GM12878 (cell line): ENCODE measurements around the gene SPR. TPM values are rescaled to one million over a fixed set of nuclear protein-coding genes. Genes with fewer than 3 reads are reported as not detected.

Experiments
- ATAC-seq: fragments of 200-7000 bp; cut with Tn5 transposase; 3 replicates; pipeline ENCODE4 v1.9.1; 2020; ENCODE audit warnings: mild to moderate bottlenecking, moderate library complexity
- BruUV-seq: library from RNA; stranded (reverse); fragments of 400-500 nt; replicated peaks from 2 replicates; lab custom pipeline; 2021; lab: Mats Ljungman, UMichigan
- CTCF ChIA-PET: fragments of 300-600 bp; sonication (Branson Sonifier 250); formaldehyde crosslinking; extraction: SDS; loops from one replicate; lab custom pipeline; 2021; ENCODE audit warnings: inconsistent platforms; lab: Yijun Ruan, JAX
- POLR2A ChIA-PET: fragments of 350-600 bp; formaldehyde crosslinking; extraction: SDS; loops from one replicate; lab custom pipeline; 2021; ENCODE audit warnings: inconsistent platforms; lab: Charles Lee
- RAD21 ChIA-PET: fragments of 300-600 bp; sonication (Branson Sonifier 250); formaldehyde crosslinking; loops from one replicate; lab custom pipeline; 2023; ENCODE audit warnings: antibody characterized with exemption; ENCODE audit not compliant: unreplicated experiment; lab: Charles Lee
- SMC1A ChIA-PET: fragments of 300-600 bp; sonication (Branson Sonifier 250); formaldehyde crosslinking; loops from one replicate; lab custom pipeline; 2023; ENCODE audit not compliant: unreplicated experiment, uncharacterized antibody; lab: Charles Lee
- DNase-seq: peaks from one replicate; pipeline ENCODE4 v3.0.0-alpha.2; 2011; ENCODE audit warnings: low read depth, low spot score
- FAIRE-seq: peaks from 3 replicates; lab custom pipeline; 2011; peaks lifted over from hg19 to GRCh38; lab: Jason Lieb, UNC
- H2AFZ ChIP-seq: 2 replicates; pipeline ENCODE4 v1.6.0; 2011; ENCODE audit warnings: low read depth, low read length, control low read depth; ENCODE audit not compliant: control insufficient read depth
- H3K27ac ChIP-seq: 2 replicates; pipeline ENCODE4 v1.5.1; 2011; ENCODE audit warnings: control low read depth; ENCODE audit not compliant: control insufficient read depth, insufficient read depth
- H3K27me3 ChIP-seq, 2 experiments: replicated peaks in 1 of 2; 2 replicates each; pipeline versions ENCODE4 v1.6.0 to v1.6.1; 2011; ENCODE audit warnings: low read length in 1 of 2; ENCODE audit not compliant: control insufficient read depth in 2 of 2, insufficient read depth in 2 of 2
- H3K36me3 ChIP-seq, 2 experiments: 2 replicates each; pipeline ENCODE4 v1.5.1; 2011; ENCODE audit warnings: low read length in 1 of 2; ENCODE audit not compliant: control insufficient read depth in 2 of 2, insufficient read depth in 2 of 2
- H3K4me1 ChIP-seq: 2 replicates; pipeline ENCODE4 v1.6.1; 2011; ENCODE audit warnings: mild to moderate bottlenecking, low read length, moderate library complexity, mixed read lengths; ENCODE audit not compliant: control insufficient read depth, insufficient read depth
- H3K4me2 ChIP-seq: 2 replicates; pipeline ENCODE4 v1.6.0; 2011; ENCODE audit warnings: control low read depth; ENCODE audit not compliant: control insufficient read depth, insufficient read depth
- H3K4me3 ChIP-seq: fragments of 200-600 bp; sonication (generic); 2 replicates; pipeline ENCODE4 v1.5.1; 2016
- H3K79me2 ChIP-seq: 2 replicates; pipeline ENCODE4 v1.6.0; 2011; ENCODE audit warnings: low read length; ENCODE audit not compliant: control insufficient read depth, insufficient read depth
- H3K9ac ChIP-seq: 2 replicates; pipeline ENCODE4 v1.8.0; 2011; ENCODE audit warnings: low read length, control low read depth, mixed read lengths; ENCODE audit not compliant: control insufficient read depth, insufficient read depth
- H3K9me3 ChIP-seq: replicated peaks from 3 replicates; pipeline ENCODE4 v1.5.1; 2011; ENCODE audit warnings: mild to moderate bottlenecking, low read length; ENCODE audit not compliant: control insufficient read depth, insufficient read depth
- H4K20me1 ChIP-seq: 2 replicates; pipeline ENCODE4 v1.6.0; 2011; ENCODE audit not compliant: control insufficient read depth, insufficient read depth
- GABPA ChIP-seq: IDR thresholded peaks from 2 replicates; pipeline ENCODE4 v1.6.1; 2014; ENCODE audit warnings: antibody characterized with exemption, low read depth, mild to moderate bottlenecking, inconsistent platforms
- IRF4 ChIP-seq: IDR thresholded peaks from 2 replicates; pipeline ENCODE4 v1.6.1; 2011; ENCODE audit warnings: low read depth, low read length
- MEF2B ChIP-seq: fragments of 450-650 bp; IDR thresholded peaks from 2 replicates; pipeline ENCODE4 v1.6.1; 2018; ENCODE audit warnings: mild to moderate bottlenecking, moderate library complexity; ENCODE audit not compliant: partially characterized antibody, poor library complexity, severe bottlenecking
- ZSCAN29 ChIP-seq: fragments of 450-650 bp; IDR thresholded peaks from 2 replicates; pipeline ENCODE4 v1.6.1; 2017; ENCODE audit warnings: mild to moderate bottlenecking, moderate library complexity
- WGBS: methylation state at CpG from one replicate; pipeline ENCODE4 v1.1.6; 2016; ENCODE audit warnings: low lambda C conversion rate; ENCODE audit not compliant: insufficient replicate concordance, insufficient coverage; ENCODE audit errors: missing lambda C conversion rate; 5-methylcytosine and 5-hydroxymethylcytosine counted together
- in situ Hi-C: fragments of 300-500 bp; cut with MboI; formaldehyde crosslinking; loops from 9 replicates; pipeline ENCODE4 v1.14.3; 2018; ENCODE audit warnings: mixed read lengths
- intact Hi-C: fragments of 100-400 bp; cut with micrococcal nuclease; formaldehyde crosslinking; loops from one replicate; pipeline ENCODE4 v1.14.2; 2022; ENCODE audit not compliant: unreplicated experiment
- polyA plus RNA-seq, 11 experiments: library from polyadenylated mRNA; depleted of rRNA in 4 of 11; unstranded in 6 of 11; stranded (reverse) in 5 of 11; fragments of >200 nt; fragmentation: Nextera tagmentation in 4 of 11; fragmentation: Illumina TruSeq in 1 of 11; extraction: Ambion mirVana in 4 of 11; extraction: Trizol in 1 of 11; gene quantifications; 1 replicate in 1 of 11; 2 replicates in 10 of 11; pipeline versions ENCODE4 v1.2.1 to v1.2.3, GENCODE V29; 2011 to 2016; ENCODE audit warnings: inconsistent platforms in 2 of 11, missing spikeins in 2 of 11, low read depth in 1 of 11
- total RNA-seq, 4 experiments: library from RNA; depleted of rRNA in 3 of 4; stranded (reverse); fragments of >200 nt in 3 of 4; fragmentation: Illumina TruSeq in 1 of 4; extraction: Trizol in 1 of 4; gene quantifications; 2 replicates each; pipeline versions ENCODE4 v1.2.1 to v1.2.3, GENCODE V29; 2013 to 2021

Gene SPR
- total and polyA plus RNA-seq, 10 of the 15 experiments (the other 5 are each of a cell fraction or from before 2014, with no cell fraction given): 0.68 to 7.8 (median 2.5) TPM

DNA sequence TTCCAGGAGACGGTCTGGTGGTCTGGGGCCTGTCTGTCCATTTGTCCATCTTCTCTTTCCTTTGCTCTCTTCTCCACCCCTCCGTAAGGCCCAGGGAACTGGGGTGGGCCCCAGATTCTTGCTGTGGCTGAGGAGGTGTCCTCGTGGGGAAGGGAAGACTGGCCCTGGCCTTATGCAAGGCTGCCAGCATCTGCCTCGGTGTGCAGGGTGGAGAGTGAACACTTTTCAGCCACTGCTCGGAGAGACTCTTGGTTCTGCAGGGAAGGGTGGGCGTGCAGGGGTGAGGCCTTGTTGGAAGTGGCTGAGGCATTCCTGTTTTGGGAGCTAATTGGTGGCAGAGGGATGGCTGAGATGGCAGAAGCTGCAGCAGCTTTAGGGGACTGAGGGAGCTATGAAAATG, 53.2 kb downstream of the SPR start:
- no peak overlapping the region for H2AFZ ChIP-seq
- H3K36me3 ChIP-seq: no peaks in the 10 kb centered on the region
- no peak for TF ChIP-seq ZSCAN29
- no peak for TF ChIP-seq MEF2B
- no peak for DNase-seq
- in situ Hi-C loops (no loop called here), intact Hi-C loops (no loop called here)
- no peak for FAIRE-seq
- ATAC-seq: no peak
- no peaks in the 10 kb centered on the region; the same call in 1 of the 2 replicates for H3K4me1 ChIP-seq
- H3K4me2 ChIP-seq: no peak overlapping the region
- POLR2A ChIA-PET: interaction anchor here (0.5 kb wide), 1 partner anchor 73 kb away, joined by 5 read pairs; no protein-coding TSS in a partner anchor
- H4K20me1 ChIP-seq: no peaks in the 10 kb centered on the region; the same call in 1 of the 2 replicates
- H3K4me3 ChIP-seq: no peak overlapping the region
- H3K27me3 ChIP-seq: no peaks in the 10 kb centered on the region
- H3K27ac ChIP-seq: no peak overlapping the region
- RAD21 ChIA-PET: interaction anchor here (1.7 kb wide), 1 partner anchor 47 kb away, joined by 9 read pairs; no protein-coding TSS in a partner anchor
- SMC1A ChIA-PET: interaction anchor here (1.2 kb wide), 1 partner anchor 33 kb away, joined by 3 read pairs; no protein-coding TSS in a partner anchor
- H3K79me2 ChIP-seq: no peaks in the 10 kb centered on the region
- no peak overlapping the region for H3K9ac ChIP-seq
- CTCF ChIA-PET: interaction anchor here (1.3 to 2.0 kb wide), 3 partner anchors 47 to 53 kb away, joined by 5 to 11 read pairs (median 8); partner anchors contain the start of gene SPR
- WGBS: 27% methylated on average over 6 of the region's 6 CpGs
- no peaks in the 10 kb centered on the region for H3K9me3 ChIP-seq
- no TSS peak for BruUV-seq

DNA sequence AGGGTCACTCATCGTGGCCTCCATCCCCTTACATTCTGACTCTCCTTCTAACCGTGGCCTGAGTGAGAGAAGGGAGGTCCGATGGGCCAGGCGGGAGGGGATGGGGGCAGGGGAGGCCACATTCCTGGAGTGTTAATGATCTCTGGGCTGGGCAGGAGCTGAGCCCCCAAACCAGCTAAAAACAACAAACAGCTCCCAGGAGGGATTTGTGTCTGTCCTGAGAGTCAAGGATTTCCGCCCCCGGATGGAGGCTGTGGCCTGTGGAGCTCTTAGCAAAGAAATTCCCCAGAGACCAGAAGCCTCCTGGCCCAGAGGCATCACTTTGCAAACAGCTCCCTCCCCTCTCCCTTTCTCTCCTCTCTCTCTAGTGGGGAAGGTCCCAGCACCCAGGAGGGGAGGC, 53.6 kb downstream of the SPR start:
- intact Hi-C loops: no loop called here
- no peaks in the 10 kb centered on the region for H3K27me3 ChIP-seq
- ChIA-PET CTCF (interaction anchor here (1.4 to 2.0 kb wide), 2 partner anchors 47 to 53 kb away, joined by 8 to 11 read pairs; partner anchors contain the start of gene SPR), RAD21 (interaction anchor here (1.7 kb wide), 1 partner anchor 47 kb away, joined by 9 read pairs; no protein-coding TSS in a partner anchor), POLR2A (no interaction called here), SMC1A (interaction anchor here (1.2 kb wide), 1 partner anchor 33 kb away, joined by 3 read pairs; no protein-coding TSS in a partner anchor)
- 81% methylated on average over 4 of the region's 6 CpGs for WGBS
- no peaks in the 10 kb centered on the region for H3K36me3 ChIP-seq
- H3K79me2 ChIP-seq: no peaks in the 10 kb centered on the region
- no peak for ATAC-seq
- no peak overlapping the region for H3K9ac ChIP-seq
- in situ Hi-C loops: no loop called here
- H3K4me2 ChIP-seq: no peak overlapping the region
- H3K9me3 ChIP-seq: no peaks in the 10 kb centered on the region
- no peak for DNase-seq
- no peaks in the 10 kb centered on the region for H3K4me1 ChIP-seq
- H4K20me1 ChIP-seq: no peaks in the 10 kb centered on the region; the same call in 1 of the 2 replicates
- no peak overlapping the region for H3K4me3 ChIP-seq
- BruUV-seq: no TSS peak
- FAIRE-seq: no peak
- TF ChIP-seq GABPA (no peak), IRF4 (no peak)
- TF ChIP-seq, all 136 proteins: peak for 0
- H2AFZ ChIP-seq: no peak overlapping the region
- H3K27ac ChIP-seq: no peak overlapping the region

Other genes starting within 250 kb of the SPR start
- 1.1 and 1.3 TPM in 2 replicates for gene EXOC6B, start 61.4 kb upstream of the SPR start, total RNA-seq (2014; rRNA removed)
- 1.1 TPM in 2 replicates for gene EXOC6B, start 61.4 kb upstream of the SPR start, total RNA-seq (2014; rRNA removed; fragmentation: Illumina TruSeq; extraction: Trizol)
- 1.8 and 2.3 TPM in 2 replicates for gene EXOC6B, start 61.4 kb upstream of the SPR start, total RNA-seq (2021)
- 2.2 and 2.3 TPM in 2 replicates for gene EXOC6B, start 61.4 kb upstream of the SPR start, polyA plus RNA-seq (2011; rRNA removed)
- 1.1 and 1.2 TPM in 2 replicates for gene EXOC6B, start 61.4 kb upstream of the SPR start, polyA plus RNA-seq (2014; fragmentation: Illumina TruSeq; extraction: Trizol)
- gene EXOC6B, start 61.4 kb upstream of the SPR start, polyA plus RNA-seq (2014; fragmentation: Nextera tagmentation; extraction: Ambion mirVana): under 1 TPM; 0.23 to 0.27 TPM
- 0.72 and 2.1 TPM in 2 replicates for gene EXOC6B, start 61.4 kb upstream of the SPR start, polyA plus RNA-seq (2014; rRNA removed)
- gene EXOC6B, start 61.4 kb upstream of the SPR start, polyA plus RNA-seq (2016; fragmentation: Nextera tagmentation; extraction: Ambion mirVana): 1 to 10 TPM; 1.2 to 1.5 TPM
- gene EMX1, start 30.1 kb downstream of the SPR start, total RNA-seq (2014; rRNA removed): 1.9 and 2.3 TPM in 2 replicates
- gene EMX1, start 30.1 kb downstream of the SPR start, total RNA-seq (2014; rRNA removed; fragmentation: Illumina TruSeq; extraction: Trizol): 0.28 and 0.49 TPM in 2 replicates
- 1.1 and 1.2 TPM in 2 replicates for gene EMX1, start 30.1 kb downstream of the SPR start, total RNA-seq (2021)
- gene EMX1, start 30.1 kb downstream of the SPR start, polyA plus RNA-seq (2011; rRNA removed): 3.2 and 5.1 TPM in 2 replicates
- 0.16 TPM in 1 of 2 replicates, not detected in the other for gene EMX1, start 30.1 kb downstream of the SPR start, polyA plus RNA-seq (2014; fragmentation: Illumina TruSeq; extraction: Trizol)
- gene EMX1, start 30.1 kb downstream of the SPR start, polyA plus RNA-seq (2014; fragmentation: Nextera tagmentation; extraction: Ambion mirVana): under 1 TPM in 1 of 2 experiments, not detected in 1; 0.07 TPM
- 1.1 and 1.3 TPM in 2 replicates for gene EMX1, start 30.1 kb downstream of the SPR start, polyA plus RNA-seq (2014; rRNA removed)
- 1 to 10 TPM; 1.1 to 1.5 TPM for gene EMX1, start 30.1 kb downstream of the SPR start, polyA plus RNA-seq (2016; fragmentation: Nextera tagmentation; extraction: Ambion mirVana)
- 7.4 and 10.7 TPM in 2 replicates for gene SFXN5, start 184.3 kb downstream of the SPR start, total RNA-seq (2014; rRNA removed)
- gene SFXN5, start 184.3 kb downstream of the SPR start, total RNA-seq (2014; rRNA removed; fragmentation: Illumina TruSeq; extraction: Trizol): 6.4 and 7.4 TPM in 2 replicates
- 11.5 and 12.2 TPM in 2 replicates for gene SFXN5, start 184.3 kb downstream of the SPR start, total RNA-seq (2021)
- 5.8 and 13.4 TPM in 2 replicates for gene SFXN5, start 184.3 kb downstream of the SPR start, polyA plus RNA-seq (2011; rRNA removed)
- gene SFXN5, start 184.3 kb downstream of the SPR start, polyA plus RNA-seq (2014; fragmentation: Illumina TruSeq; extraction: Trizol): 11.7 and 15.4 TPM in 2 replicates
- 1 to 10 TPM; 3.3 to 4.0 TPM for gene SFXN5, start 184.3 kb downstream of the SPR start, polyA plus RNA-seq (2014; fragmentation: Nextera tagmentation; extraction: Ambion mirVana)
- 10.3 and 10.6 TPM in 2 replicates for gene SFXN5, start 184.3 kb downstream of the SPR start, polyA plus RNA-seq (2014; rRNA removed)
- 10 to 100 TPM; 15.7 to 15.9 TPM for gene SFXN5, start 184.3 kb downstream of the SPR start, polyA plus RNA-seq (2016; fragmentation: Nextera tagmentation; extraction: Ambion mirVana)
- not detected in 2 replicates for gene RAB11FIP5, start 225.5 kb downstream of the SPR start, total RNA-seq (2014; rRNA removed)
- gene RAB11FIP5, start 225.5 kb downstream of the SPR start, total RNA-seq (2014; rRNA removed; fragmentation: Illumina TruSeq; extraction: Trizol): not detected in 2 replicates
- gene RAB11FIP5, start 225.5 kb downstream of the SPR start, total RNA-seq (2021): 0.05 and 0.08 TPM in 2 replicates
- gene RAB11FIP5, start 225.5 kb downstream of the SPR start, polyA plus RNA-seq (2011; rRNA removed): 0.01 and 0.20 TPM in 2 replicates
- gene RAB11FIP5, start 225.5 kb downstream of the SPR start, polyA plus RNA-seq (2014; fragmentation: Illumina TruSeq; extraction: Trizol): not detected in 2 replicates
- gene RAB11FIP5, start 225.5 kb downstream of the SPR start, polyA plus RNA-seq (2014; fragmentation: Nextera tagmentation; extraction: Ambion mirVana): under 1 TPM in 1 of 2 experiments, not detected in 1; 0.07 TPM
- gene RAB11FIP5, start 225.5 kb downstream of the SPR start, polyA plus RNA-seq (2014; rRNA removed): 0.03 and 0.08 TPM in 2 replicates
- gene RAB11FIP5, start 225.5 kb downstream of the SPR start, polyA plus RNA-seq (2016; fragmentation: Nextera tagmentation; extraction: Ambion mirVana): not detected